NT2/D1 (cell line): ENCODE results near the gene TOMM20.

ENCODE experiments used
- SUZ12 ChIP-seq: IDR thresholded peaks from 2 replicates; pipeline ENCODE4 v1.6.1; 2011; ENCODE audit not compliant: insufficient read length, insufficient read depth; ENCODE audit errors: extremely low read depth
- YY1 ChIP-seq: IDR thresholded peaks from 2 replicates; pipeline ENCODE4 v1.6.1; 2011; ENCODE audit not compliant: insufficient read length, insufficient read depth
- ZNF274 ChIP-seq: IDR thresholded peaks from 2 replicates; pipeline ENCODE4 v1.6.1; 2011; ENCODE audit warnings: mild to moderate bottlenecking, low read depth, low read length

- TF ChIP-seq YY1 (no peak), SUZ12 (no peak), ZNF274 (no peak)
Measured at GRCh38 chr1:235136111-235136510, 7.5 kb upstream of the TOMM20 start.
